GM10266 (cell line): ENCODE measurements around the gene WHAMM.
"Not testable (repeated sequence)": the region's sequence is repeated elsewhere in the genome, so short reads cannot be mapped to it uniquely, and the experiment has no call there.

ENCODE experiments used
- DNase-seq: peaks from one replicate; pipeline ENCODE4 v3.0.0; 2012; ENCODE audit errors: extremely low spot score
- CTCF ChIP-seq: IDR thresholded peaks from 2 replicates; pipeline ENCODE4 v1.5.1; 2012; ENCODE audit warnings: mild to moderate bottlenecking, low read depth; ENCODE audit not compliant: control insufficient read depth, insufficient read depth; ENCODE audit errors: missing control alignments

The WHAMM gene

GRCh38 chr15:82809308-82810060, at the start of gene WHAMM:
TSS of gene WHAMM (plus strand) at chr15:82809628. CDS start at chr15:82809727, 99 bp downstream.
- peak; percentile 52 for TF ChIP-seq CTCF
- DNase-seq, result peak; percentile 95

GRCh38 chr15:82763361-82764116, 45.9 kb upstream of the WHAMM start:
- DNase-seq, result no peak
- no peak for TF ChIP-seq CTCF

GRCh38 chr15:82764117-82764490, 45.3 kb upstream of the WHAMM start:
- no peak for DNase-seq
- no peak for TF ChIP-seq CTCF

GRCh38 chr15:82764740-82765139, 44.7 kb upstream of the WHAMM start:
- no peak for DNase-seq
- no peak for TF ChIP-seq CTCF

- not testable (repeated sequence) for DNase-seq
Measured at GRCh38 chr15:82766201-82766600, 43.2 kb upstream of the WHAMM start.

GRCh38 chr15:82767163-82767829, 42.1 kb upstream of the WHAMM start:
- DNase-seq, result no peak
- TF ChIP-seq CTCF, result no peak

GRCh38 chr15:82768414-82769054, 40.9 kb upstream of the WHAMM start:
- no peak for DNase-seq

More at GRCh38 chr15:82768414-82769054, 40.9 kb upstream of the WHAMM start:
- no peak for TF ChIP-seq CTCF
